KMS-11 (cell line): ENCODE results near the gene GIGYF2.

Experiments used
- H2AFZ ChIP-seq: fragments of 200-600 bp; sonication (generic); 2 replicates; pipeline ENCODE4 v1.6.1; 2016; ENCODE audit warnings: antibody characterized with exemption, mixed run types, low read depth
- H3K27ac ChIP-seq: fragments of 200-600 bp; sonication (generic); 2 replicates; pipeline ENCODE4 v1.6.1; 2016; ENCODE audit warnings: mild to moderate bottlenecking, mixed run types
- H3K27me3 ChIP-seq: fragments of 200-600 bp; sonication (generic); 2 replicates; pipeline ENCODE4 v1.6.1; 2017; ENCODE audit warnings: mild to moderate bottlenecking, low read depth, mixed run types, moderate library complexity; ENCODE audit not compliant: insufficient read depth
- H3K36me3 ChIP-seq: fragments of 200-600 bp; sonication (generic); 2 replicates; pipeline ENCODE4 v1.6.1; 2017; ENCODE audit warnings: mild to moderate bottlenecking, mixed run types; ENCODE audit not compliant: insufficient read depth
- H3K4me1 ChIP-seq: fragments of 200-600 bp; sonication (generic); 2 replicates; pipeline ENCODE4 v1.6.1; 2016; ENCODE audit warnings: mild to moderate bottlenecking, low read depth, mixed run types; ENCODE audit not compliant: poor library complexity, severe bottlenecking
- H3K4me2 ChIP-seq: fragments of 200-600 bp; sonication (generic); 2 replicates; pipeline ENCODE4 v1.7.0; 2016; ENCODE audit warnings: mild to moderate bottlenecking, mixed run types
- H3K4me3 ChIP-seq: fragments of 200-600 bp; sonication (generic); IDR thresholded peaks from 2 replicates; pipeline ENCODE4 v1.6.1; 2017; ENCODE audit warnings: low read depth, low read length, mixed read lengths; ENCODE audit not compliant: insufficient read depth
- H3K79me2 ChIP-seq: fragments of 200-600 bp; sonication (generic); 2 replicates; pipeline ENCODE4 v1.6.1; 2016; ENCODE audit warnings: low read depth, mixed run types; ENCODE audit not compliant: insufficient read depth
- H3K9ac ChIP-seq: fragments of 200-600 bp; sonication (generic); 2 replicates; pipeline ENCODE4 v1.6.1; 2016; ENCODE audit warnings: mild to moderate bottlenecking, mixed run types
- H4K20me1 ChIP-seq: fragments of 200-600 bp; sonication (generic); 2 replicates; pipeline ENCODE4 v1.6.1; 2016; ENCODE audit warnings: mild to moderate bottlenecking, mixed run types; ENCODE audit not compliant: insufficient read depth
- TF ChIP-seq, protein P1 (sequence below): fragments of 200-600 bp; sonication (generic); conservative IDR thresholded peaks from 2 replicates; pipeline ENCODE4 v1.6.1; 2017; ENCODE audit warnings: low read depth, mild to moderate bottlenecking, antibody characterized with exemption, low read length, moderate library complexity, mixed read lengths

GIGYF2 gene

DNA sequence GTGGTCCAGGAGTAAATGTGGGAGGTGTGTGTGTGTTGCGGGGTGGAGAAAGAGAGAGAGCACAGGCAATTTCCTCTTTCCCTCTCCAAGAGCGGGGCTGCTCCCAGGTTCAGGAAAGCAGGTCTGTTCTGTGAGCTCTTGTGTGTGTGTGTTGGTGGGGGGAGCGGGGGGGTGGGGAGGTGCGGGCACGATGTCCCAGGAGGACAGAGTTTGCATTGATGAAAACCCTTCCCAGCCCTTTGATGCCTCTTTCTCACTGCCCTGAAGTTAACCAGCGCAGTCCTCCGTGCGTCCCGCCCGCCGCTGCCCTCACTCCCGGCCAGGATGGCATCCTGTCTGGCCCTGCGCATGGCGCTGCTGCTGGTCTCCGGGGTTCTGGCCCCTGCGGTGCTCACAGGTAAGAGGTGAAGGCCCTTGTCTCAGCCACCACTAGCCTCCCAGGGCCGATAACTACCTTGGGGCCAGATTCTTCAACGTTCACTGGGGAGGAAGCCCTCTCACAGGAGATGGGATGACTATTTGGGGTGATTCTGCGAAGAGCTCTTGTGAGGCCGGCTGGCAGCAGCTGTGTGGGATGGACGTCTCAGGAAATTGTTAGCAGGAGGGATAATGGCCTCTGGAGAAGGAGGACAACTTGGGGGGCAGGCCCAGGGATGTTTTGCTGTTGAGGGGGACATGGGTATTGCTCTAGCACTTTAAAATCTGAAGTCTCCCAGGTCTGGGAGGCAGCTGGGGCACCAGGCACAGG is 173.1 kb downstream of the GIGYF2 start, which contains the start of gene SNORC:
SNORC (plus strand) TSS at position 247 of the 748 bp plus-strand sequence; CDS start at position 325, 78 bp downstream.
- Histone ChIP-seq H3K9ac (no peak within 1 kb of the TSS), H3K4me2 (no peak within 1 kb of the TSS), H3K79me2 (no peaks in the 10 kb centered on the region), H3K27ac (no peak within 1 kb of the TSS), H2AFZ (no peak within 1 kb of the TSS), H3K4me1 (no peaks in the 10 kb centered on the region), H4K20me1 (no peaks in the 10 kb centered on the region), H3K36me3 (no peaks in the 10 kb centered on the region), H3K27me3 (no peaks in the 10 kb centered on the region), H3K4me3 (no peak within 1 kb of the TSS)
- TF ChIP-seq, protein P1, sequence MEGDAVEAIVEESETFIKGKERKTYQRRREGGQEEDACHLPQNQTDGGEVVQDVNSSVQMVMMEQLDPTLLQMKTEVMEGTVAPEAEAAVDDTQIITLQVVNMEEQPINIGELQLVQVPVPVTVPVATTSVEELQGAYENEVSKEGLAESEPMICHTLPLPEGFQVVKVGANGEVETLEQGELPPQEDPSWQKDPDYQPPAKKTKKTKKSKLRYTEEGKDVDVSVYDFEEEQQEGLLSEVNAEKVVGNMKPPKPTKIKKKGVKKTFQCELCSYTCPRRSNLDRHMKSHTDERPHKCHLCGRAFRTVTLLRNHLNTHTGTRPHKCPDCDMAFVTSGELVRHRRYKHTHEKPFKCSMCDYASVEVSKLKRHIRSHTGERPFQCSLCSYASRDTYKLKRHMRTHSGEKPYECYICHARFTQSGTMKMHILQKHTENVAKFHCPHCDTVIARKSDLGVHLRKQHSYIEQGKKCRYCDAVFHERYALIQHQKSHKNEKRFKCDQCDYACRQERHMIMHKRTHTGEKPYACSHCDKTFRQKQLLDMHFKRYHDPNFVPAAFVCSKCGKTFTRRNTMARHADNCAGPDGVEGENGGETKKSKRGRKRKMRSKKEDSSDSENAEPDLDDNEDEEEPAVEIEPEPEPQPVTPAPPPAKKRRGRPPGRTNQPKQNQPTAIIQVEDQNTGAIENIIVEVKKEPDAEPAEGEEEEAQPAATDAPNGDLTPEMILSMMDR = no peak

DNA sequence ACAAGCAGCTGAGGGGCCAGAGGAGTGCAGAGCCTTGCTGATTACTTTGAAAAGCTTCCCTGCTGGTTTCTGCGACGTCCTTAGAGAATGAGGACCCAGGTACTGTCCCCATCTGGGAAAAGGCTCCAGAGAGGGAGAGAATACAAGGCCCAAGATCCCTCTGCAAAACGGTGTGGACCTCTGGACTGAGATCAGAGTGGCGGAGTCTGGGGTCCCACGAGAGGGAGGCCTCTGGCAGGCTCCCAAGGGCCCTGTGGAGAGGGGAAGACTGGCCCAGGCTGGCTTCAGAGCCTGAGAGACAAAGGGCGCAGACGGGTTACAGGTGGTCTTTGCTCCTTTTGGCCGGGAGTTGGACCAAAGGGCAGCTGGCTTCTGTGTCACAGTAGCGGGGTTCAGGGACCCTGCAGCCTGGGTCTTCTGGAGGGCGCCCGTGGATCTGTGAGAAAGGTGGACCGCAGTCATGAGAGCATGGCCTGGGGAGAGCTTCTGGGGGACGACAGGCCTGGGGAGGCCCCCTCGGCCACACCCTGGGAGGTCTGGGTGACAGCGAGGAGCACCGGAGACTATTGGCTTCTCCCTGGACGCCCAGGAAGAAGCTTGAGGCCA is 173.7 kb downstream of the GIGYF2 start:
- no peak overlapping the region for H2AFZ ChIP-seq
- TF ChIP-seq, protein P1 = no peak
- no peak overlapping the region for H3K4me2 ChIP-seq
- H3K79me2 ChIP-seq = no peaks in the 10 kb centered on the region
- no peaks in the 10 kb centered on the region for H4K20me1 ChIP-seq
- no peak overlapping the region for H3K27ac ChIP-seq
- H3K36me3 ChIP-seq = no peaks in the 10 kb centered on the region
- no peak overlapping the region for H3K9ac ChIP-seq
- H3K4me1 ChIP-seq = no peaks in the 10 kb centered on the region
- H3K4me3 ChIP-seq = no peak overlapping the region
- H3K27me3 ChIP-seq = no peaks in the 10 kb centered on the region

DNA sequence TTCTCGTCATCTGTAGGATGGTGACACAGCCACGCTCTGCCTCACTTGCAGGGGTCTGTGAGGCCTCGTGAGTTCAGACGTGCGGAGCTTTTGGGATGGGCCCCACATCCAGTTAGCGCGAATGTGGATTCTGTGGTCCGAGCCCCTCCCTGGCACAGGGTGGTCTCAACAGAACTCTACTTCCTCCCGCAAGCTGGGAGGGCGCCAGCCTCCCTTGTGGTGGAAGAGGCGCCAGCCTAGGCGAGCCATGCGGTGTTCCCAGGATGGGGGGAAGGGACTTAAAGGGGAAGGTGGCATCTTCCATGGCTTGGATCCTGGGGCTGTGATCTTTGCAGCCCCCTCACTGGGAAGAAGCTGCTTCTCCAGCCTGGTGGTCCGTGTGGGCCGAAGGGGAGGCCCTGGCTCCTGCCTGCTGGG is 174.3 kb downstream of the GIGYF2 start:
- no peak overlapping the region for H3K9ac ChIP-seq
- no peaks in the 10 kb centered on the region for H3K36me3 ChIP-seq
- no peak overlapping the region for H3K27ac ChIP-seq
- no peak overlapping the region for H3K4me3 ChIP-seq
- TF ChIP-seq, protein P1 = no peak
- H3K4me2 ChIP-seq = no peak overlapping the region
- H2AFZ ChIP-seq = no peak overlapping the region
- H3K4me1 ChIP-seq = no peaks in the 10 kb centered on the region
- no peaks in the 10 kb centered on the region for H4K20me1 ChIP-seq
- no peaks in the 10 kb centered on the region for H3K79me2 ChIP-seq
- H3K27me3 ChIP-seq = no peaks in the 10 kb centered on the region

DNA sequence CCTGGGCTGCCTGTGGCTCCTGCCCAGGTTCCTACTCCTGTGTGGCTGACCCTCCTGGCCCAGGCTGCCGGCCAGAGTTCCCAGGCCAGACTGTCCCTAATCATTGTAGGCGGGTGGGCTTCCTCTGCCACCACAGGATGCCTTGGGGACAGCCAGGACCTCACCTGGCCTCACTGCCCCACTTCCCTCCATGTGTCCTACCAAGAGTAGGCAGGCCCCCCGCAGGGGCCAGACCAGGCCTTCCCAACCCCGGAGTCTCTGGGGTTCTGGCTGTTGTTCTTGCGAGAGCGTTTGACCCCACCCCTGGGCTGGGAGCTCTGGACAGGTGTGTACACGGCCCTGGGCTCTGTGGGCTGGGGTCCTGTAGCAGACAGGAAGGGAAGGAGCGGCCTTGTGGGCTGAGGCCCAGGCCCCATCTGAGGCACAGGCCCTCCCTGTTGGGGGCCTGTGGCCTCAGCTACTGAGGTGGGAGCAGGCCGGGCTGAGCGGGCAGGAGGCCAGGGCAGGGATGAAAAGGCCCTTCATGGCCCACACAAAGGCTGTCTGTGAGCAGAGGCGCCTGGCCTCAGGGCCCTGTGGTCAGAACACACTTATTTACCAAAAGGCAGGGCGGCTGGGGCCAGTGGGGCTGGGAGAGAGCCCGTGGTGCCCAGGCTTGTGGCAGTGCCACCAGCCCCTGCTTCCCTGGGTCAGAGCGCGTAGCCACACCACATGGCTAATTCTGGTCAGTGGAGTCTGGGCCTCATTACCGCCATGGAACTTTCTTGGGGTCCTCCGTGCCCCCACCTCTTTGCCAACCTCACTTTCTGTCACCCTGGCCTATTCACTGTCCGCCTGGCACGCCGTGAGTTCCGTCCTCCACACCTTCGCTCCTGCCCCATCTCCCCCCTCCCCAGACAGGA is 175.0 kb downstream of the GIGYF2 start:
- no peaks in the 10 kb centered on the region for H3K36me3 ChIP-seq
- H3K4me2 ChIP-seq = no peak overlapping the region
- no peaks in the 10 kb centered on the region for H3K27me3 ChIP-seq
- H3K4me1 ChIP-seq = no peaks in the 10 kb centered on the region
- no peak overlapping the region for H2AFZ ChIP-seq
- H3K9ac ChIP-seq = no peak overlapping the region
- no peak overlapping the region for H3K4me3 ChIP-seq
- TF ChIP-seq, protein P1 = no peak
- H4K20me1 ChIP-seq = no peaks in the 10 kb centered on the region
- no peak overlapping the region for H3K27ac ChIP-seq
- H3K79me2 ChIP-seq = no peaks in the 10 kb centered on the region
